Vagina (tissue), 2 donors: Measurements from ENCODE around the gene BBS5. TPM values are rescaled to one million over a fixed set of nuclear protein-coding genes. Genes with fewer than 3 reads are reported as not detected.
"Not testable (repeated sequence)": the region's sequence is repeated elsewhere in the genome, so short reads cannot be mapped to it uniquely, and the experiment has no call there.

Experiments used
- DNase-seq, 2 donors: peaks; one replicate each; pipeline ENCODE4 v3.0.0-alpha.2; 2017; ENCODE audit errors: extremely low spot score in 2 of 2
- H3K27ac ChIP-seq: fragments of 200-600 bp; sonication (generic); one replicate; pipeline ENCODE4 v1.5.1; 2019
- H3K27me3 ChIP-seq: fragments of 200-600 bp; sonication (generic); one replicate; pipeline ENCODE4 v1.5.1; 2019
- H3K36me3 ChIP-seq, 2 donors: fragments of 200-600 bp; sonication (generic); one replicate each; pipeline ENCODE4 v1.5.1; 2017 to 2019
- H3K4me1 ChIP-seq: fragments of 200-600 bp; sonication (generic); one replicate; pipeline ENCODE4 v1.5.1; 2019
- H3K4me3 ChIP-seq, 2 donors: fragments of 200-600 bp; sonication (generic); 1 replicate in 1 of 2; 2 replicates in 1 of 2; pipeline ENCODE4 v1.5.1; 2016 to 2019
- H3K9me3 ChIP-seq: fragments of 200-600 bp; sonication (generic); one replicate; pipeline ENCODE4 v1.5.1; 2019
- CTCF ChIP-seq, 3 experiments: fragments of 450-650 bp in 2 of 3; fragments of 200-600 bp in 1 of 3; sonication (generic) in 1 of 3; IDR thresholded peaks; one replicate each; pipeline ENCODE4 v1.5.1; 2017 to 2019; ENCODE audit warnings: antibody characterized with exemption in 3 of 3, mild to moderate bottlenecking in 2 of 3, moderate library complexity in 2 of 3
- POLR2A ChIP-seq, 2 donors: fragments of 450-650 bp; IDR thresholded peaks; one replicate each; pipeline ENCODE4 v1.6.1; 2017; ENCODE audit warnings: antibody characterized with exemption in 2 of 2, mild to moderate bottlenecking in 2 of 2, moderate library complexity in 2 of 2
- POLR2AphosphoS5 ChIP-seq, 2 donors: sonication (generic); formaldehyde crosslinking; IDR thresholded peaks; one replicate each; pipeline ENCODE4 v1.9.0; 2017; ENCODE audit warnings: antibody characterized with exemption in 2 of 2, mild to moderate bottlenecking in 2 of 2, low read depth in 1 of 2; ENCODE audit not compliant: insufficient read depth in 1 of 2
- intact Hi-C: fragments of 100-400 bp; cut with DNase I; formaldehyde crosslinking; loops from one replicate; pipeline ENCODE4 v1.15.1; 2023
- total RNA-seq: library from RNA; depleted of rRNA; stranded (reverse); fragments of >200 nt; gene quantifications from one replicate; pipeline ENCODE4 v1.2.3, GENCODE V29; 2016

The BBS5 gene
- total RNA-seq, 1 donor from 2014 or later: 4.7 TPM

- Histone ChIP-seq H3K4me1 (peaks cover 19% of the 10 kb centered on the region), H3K36me3 (no peaks in the 10 kb centered on the region), H3K9me3 (no peaks in the 10 kb centered on the region), H3K27me3 (no peaks in the 10 kb centered on the region), H3K27ac (no peak overlapping the region), H3K4me3 (no peak overlapping the region)
- DNase-seq: no peak
- no peak for TF ChIP-seq POLR2A (IDR thresholded peaks at IDR 0.05)
- TF ChIP-seq POLR2AphosphoS5 (IDR thresholded peaks at IDR 0.05; ENCODE audit: insufficient read depth in 1 of 2, low read depth in 1 of 2): no peak
- no peak for TF ChIP-seq CTCF (IDR thresholded peaks at IDR 0.05)
- intact Hi-C loops: no loop called here
Observed at GRCh38 chr2:169511818-169512217, 32.5 kb downstream of the BBS5 start.

GRCh38 chr2:169512525-169512924 is 33.2 kb downstream of the BBS5 start:
- no peak for DNase-seq
- H3K36me3 ChIP-seq: no peaks in the 10 kb centered on the region
- H3K9me3 ChIP-seq: no peaks in the 10 kb centered on the region
- TF ChIP-seq CTCF (IDR thresholded peaks at IDR 0.05): no peak
- no peak for TF ChIP-seq POLR2AphosphoS5 (IDR thresholded peaks at IDR 0.05; ENCODE audit: insufficient read depth in 1 of 2, low read depth in 1 of 2)
- no peak for TF ChIP-seq POLR2A (IDR thresholded peaks at IDR 0.05)
- no peaks in the 10 kb centered on the region for H3K27me3 ChIP-seq
- peaks cover 12% of the 10 kb centered on the region for H3K4me1 ChIP-seq
- H3K4me3 ChIP-seq: no peak overlapping the region
- no peak overlapping the region for H3K27ac ChIP-seq
- intact Hi-C loops: no loop called here

- Histone ChIP-seq H3K36me3 (no peaks in the 10 kb centered on the region), H3K27ac (no peak overlapping the region), H3K9me3 (no peaks in the 10 kb centered on the region), H3K27me3 (no peaks in the 10 kb centered on the region), H3K4me3 (no peak overlapping the region), H3K4me1 (peaks cover 8% of the 10 kb centered on the region)
- no peak for TF ChIP-seq CTCF (IDR thresholded peaks at IDR 0.05)
- TF ChIP-seq POLR2AphosphoS5 (IDR thresholded peaks at IDR 0.05; ENCODE audit: insufficient read depth in 1 of 2, low read depth in 1 of 2): no peak
- TF ChIP-seq POLR2A (IDR thresholded peaks at IDR 0.05): no peak
- intact Hi-C loops: no loop called here
- no peak for DNase-seq
Observed at GRCh38 chr2:169513094-169513493, 33.8 kb downstream of the BBS5 start.

GRCh38 chr2:169513926-169514325 is 34.6 kb downstream of the BBS5 start:
- H3K4me3 ChIP-seq: no peak overlapping the region
- intact Hi-C loops: no loop called here
- H3K27ac ChIP-seq: no peak overlapping the region
- H3K27me3 ChIP-seq: no peaks in the 10 kb centered on the region
- H3K4me1 ChIP-seq: peaks cover 8% of the 10 kb centered on the region
- no peak for DNase-seq
- TF ChIP-seq POLR2AphosphoS5 (IDR thresholded peaks at IDR 0.05; ENCODE audit: insufficient read depth in 1 of 2, low read depth in 1 of 2) (no peak), POLR2A (IDR thresholded peaks at IDR 0.05) (no peak), CTCF (IDR thresholded peaks at IDR 0.05) (no peak)
- no peaks in the 10 kb centered on the region for H3K36me3 ChIP-seq
- no peaks in the 10 kb centered on the region for H3K9me3 ChIP-seq

- H3K9me3 ChIP-seq, H3K4me1 ChIP-seq, H3K27ac ChIP-seq, H3K27me3 ChIP-seq, DNase-seq, H3K4me3 ChIP-seq, H3K36me3 ChIP-seq, intact Hi-C loops: not testable (repeated sequence)
Observed at GRCh38 chr2:169514758-169515157, 35.5 kb downstream of the BBS5 start.

- H3K4me1 ChIP-seq, H3K27ac ChIP-seq, DNase-seq, H3K4me3 ChIP-seq, intact Hi-C loops, H3K36me3 ChIP-seq, H3K27me3 ChIP-seq, H3K9me3 ChIP-seq: not testable (repeated sequence)
Observed at GRCh38 chr2:169516488-169516995, 37.2 kb downstream of the BBS5 start.
